ENCODE data around the gene BICC1.

Gene BICC1

GRCh38 chr10:58796242-58796641 is 283.6 kb downstream of the BICC1 start:
- H3K4me1 ChIP-seq (ENCODE audit: control insufficient read depth in 1 of 2, insufficient read depth in 2 of 2, low read length in 2 of 2), result no peaks in the 10 kb centered on the region
- H3K36me3 ChIP-seq (ENCODE audit: control insufficient read depth in 1 of 2, insufficient read depth in 2 of 2, low read length in 2 of 2), result no peaks in the 10 kb centered on the region
- H3K9me3 ChIP-seq (ENCODE audit: control insufficient read depth in 1 of 2, low read length in 2 of 2), result no peaks in the 10 kb centered on the region
- no peak overlapping the region for H3K9ac ChIP-seq (ENCODE audit: low read depth in 1 of 2, low read length in 2 of 2)
- no peak overlapping the region for H3K4me3 ChIP-seq (ENCODE audit: low read depth in 1 of 2, low read length in 2 of 2)
- no peaks in the 10 kb centered on the region for H3K27me3 ChIP-seq (ENCODE audit: control insufficient read depth in 1 of 2, insufficient read depth in 2 of 2, low read length in 2 of 2)
- H3K27ac ChIP-seq (ENCODE audit: low read depth, low read length), result no peak overlapping the region

- Histone ChIP-seq H3K27ac (ENCODE audit: low read depth, low read length) (no peak overlapping the region), H3K27me3 (ENCODE audit: control insufficient read depth in 1 of 2, insufficient read depth in 2 of 2, low read length in 2 of 2) (no peaks in the 10 kb centered on the region), H3K9ac (ENCODE audit: low read depth in 1 of 2, low read length in 2 of 2) (no peak overlapping the region), H3K36me3 (ENCODE audit: control insufficient read depth in 1 of 2, insufficient read depth in 2 of 2, low read length in 2 of 2) (no peaks in the 10 kb centered on the region), H3K9me3 (ENCODE audit: control insufficient read depth in 1 of 2, low read length in 2 of 2) (no peaks in the 10 kb centered on the region), H3K4me1 (ENCODE audit: control insufficient read depth in 1 of 2, insufficient read depth in 2 of 2, low read length in 2 of 2) (no peaks in the 10 kb centered on the region), H3K4me3 (ENCODE audit: low read depth in 1 of 2, low read length in 2 of 2) (no peak overlapping the region)
Measured at GRCh38 chr10:58796824-58797223, 284.2 kb downstream of the BICC1 start.

- Histone ChIP-seq H3K27me3 (ENCODE audit: control insufficient read depth in 1 of 2, insufficient read depth in 2 of 2, low read length in 2 of 2) (no peaks in the 10 kb centered on the region), H3K9ac (ENCODE audit: low read depth in 1 of 2, low read length in 2 of 2) (no peak overlapping the region), H3K4me1 (ENCODE audit: control insufficient read depth in 1 of 2, insufficient read depth in 2 of 2, low read length in 2 of 2) (no peaks in the 10 kb centered on the region), H3K36me3 (ENCODE audit: control insufficient read depth in 1 of 2, insufficient read depth in 2 of 2, low read length in 2 of 2) (no peaks in the 10 kb centered on the region), H3K4me3 (ENCODE audit: low read depth in 1 of 2, low read length in 2 of 2) (no peak overlapping the region), H3K9me3 (ENCODE audit: control insufficient read depth in 1 of 2, low read length in 2 of 2) (no peaks in the 10 kb centered on the region), H3K27ac (ENCODE audit: low read depth, low read length) (no peak overlapping the region)
Measured at GRCh38 chr10:58797356-58797755, 284.7 kb downstream of the BICC1 start.

GRCh38 chr10:58802047-58802446 is 289.4 kb downstream of the BICC1 start:
- Histone ChIP-seq H3K36me3 (ENCODE audit: control insufficient read depth in 1 of 2, insufficient read depth in 2 of 2, low read length in 2 of 2) (no peaks in the 10 kb centered on the region), H3K4me3 (ENCODE audit: low read depth in 1 of 2, low read length in 2 of 2) (no peak overlapping the region), H3K27me3 (ENCODE audit: control insufficient read depth in 1 of 2, insufficient read depth in 2 of 2, low read length in 2 of 2) (no peaks in the 10 kb centered on the region), H3K4me1 (ENCODE audit: control insufficient read depth in 1 of 2, insufficient read depth in 2 of 2, low read length in 2 of 2) (no peaks in the 10 kb centered on the region), H3K9me3 (ENCODE audit: control insufficient read depth in 1 of 2, low read length in 2 of 2) (no peaks in the 10 kb centered on the region), H3K27ac (ENCODE audit: low read depth, low read length) (no peak overlapping the region), H3K9ac (ENCODE audit: low read depth in 1 of 2, low read length in 2 of 2) (no peak overlapping the region)

GRCh38 chr10:58806323-58806722 is 293.7 kb downstream of the BICC1 start:
- H3K9me3 ChIP-seq (ENCODE audit: control insufficient read depth in 1 of 2, low read length in 2 of 2), result no peaks in the 10 kb centered on the region
- H3K36me3 ChIP-seq (ENCODE audit: control insufficient read depth in 1 of 2, insufficient read depth in 2 of 2, low read length in 2 of 2), result no peaks in the 10 kb centered on the region
- H3K4me3 ChIP-seq (ENCODE audit: low read depth in 1 of 2, low read length in 2 of 2), result no peak overlapping the region
- H3K27me3 ChIP-seq (ENCODE audit: control insufficient read depth in 1 of 2, insufficient read depth in 2 of 2, low read length in 2 of 2), result no peaks in the 10 kb centered on the region
- H3K9ac ChIP-seq (ENCODE audit: low read depth in 1 of 2, low read length in 2 of 2), result no peak overlapping the region
- no peaks in the 10 kb centered on the region for H3K4me1 ChIP-seq (ENCODE audit: control insufficient read depth in 1 of 2, insufficient read depth in 2 of 2, low read length in 2 of 2)
- no peak overlapping the region for H3K27ac ChIP-seq (ENCODE audit: low read depth, low read length)

GRCh38 chr10:58806970-58807628 is 294.4 kb downstream of the BICC1 start:
- H3K27ac ChIP-seq (ENCODE audit: low read depth, low read length), result no peak overlapping the region
- no peak overlapping the region for H3K4me3 ChIP-seq (ENCODE audit: low read depth in 1 of 2, low read length in 2 of 2)
- H3K36me3 ChIP-seq (ENCODE audit: control insufficient read depth in 1 of 2, insufficient read depth in 2 of 2, low read length in 2 of 2), result no peaks in the 10 kb centered on the region
- no peaks in the 10 kb centered on the region for H3K27me3 ChIP-seq (ENCODE audit: control insufficient read depth in 1 of 2, insufficient read depth in 2 of 2, low read length in 2 of 2)
- no peaks in the 10 kb centered on the region for H3K4me1 ChIP-seq (ENCODE audit: control insufficient read depth in 1 of 2, insufficient read depth in 2 of 2, low read length in 2 of 2)
- no peak overlapping the region for H3K9ac ChIP-seq (ENCODE audit: low read depth in 1 of 2, low read length in 2 of 2)
- no peaks in the 10 kb centered on the region for H3K9me3 ChIP-seq (ENCODE audit: control insufficient read depth in 1 of 2, low read length in 2 of 2)

GRCh38 chr10:58807629-58808022 is 295.0 kb downstream of the BICC1 start:
- Histone ChIP-seq H3K9me3 (ENCODE audit: control insufficient read depth in 1 of 2, low read length in 2 of 2) (no peaks in the 10 kb centered on the region), H3K27ac (ENCODE audit: low read depth, low read length) (no peak overlapping the region), H3K9ac (ENCODE audit: low read depth in 1 of 2, low read length in 2 of 2) (no peak overlapping the region)

GRCh38 chr10:58810751-58811150 is 298.1 kb downstream of the BICC1 start:
- no peaks in the 10 kb centered on the region for H3K36me3 ChIP-seq (ENCODE audit: control insufficient read depth in 1 of 2, insufficient read depth in 2 of 2, low read length in 2 of 2)
- no peaks in the 10 kb centered on the region for H3K9me3 ChIP-seq (ENCODE audit: control insufficient read depth in 1 of 2, low read length in 2 of 2)
- H3K27me3 ChIP-seq (ENCODE audit: control insufficient read depth in 1 of 2, insufficient read depth in 2 of 2, low read length in 2 of 2), result no peaks in the 10 kb centered on the region
- H3K27ac ChIP-seq (ENCODE audit: low read depth, low read length), result no peak overlapping the region
- H3K9ac ChIP-seq (ENCODE audit: low read depth in 1 of 2, low read length in 2 of 2), result no peak overlapping the region
- H3K4me1 ChIP-seq (ENCODE audit: control insufficient read depth in 1 of 2, insufficient read depth in 2 of 2, low read length in 2 of 2), result no peaks in the 10 kb centered on the region
- no peak overlapping the region for H3K4me3 ChIP-seq (ENCODE audit: low read depth in 1 of 2, low read length in 2 of 2)

More at GRCh38 chr10:58807629-58808022, 295.0 kb downstream of the BICC1 start:
- H3K27me3 ChIP-seq (ENCODE audit: control insufficient read depth in 1 of 2, insufficient read depth in 2 of 2, low read length in 2 of 2), result no peaks in the 10 kb centered on the region
- no peaks in the 10 kb centered on the region for H3K4me1 ChIP-seq (ENCODE audit: control insufficient read depth in 1 of 2, insufficient read depth in 2 of 2, low read length in 2 of 2)
- no peaks in the 10 kb centered on the region for H3K36me3 ChIP-seq (ENCODE audit: control insufficient read depth in 1 of 2, insufficient read depth in 2 of 2, low read length in 2 of 2)
- no peak overlapping the region for H3K4me3 ChIP-seq (ENCODE audit: low read depth in 1 of 2, low read length in 2 of 2)

GRCh38 chr10:58813573-58813972 is 300.9 kb downstream of the BICC1 start:
- Histone ChIP-seq H3K4me1 (ENCODE audit: control insufficient read depth in 1 of 2, insufficient read depth in 2 of 2, low read length in 2 of 2) (no peaks in the 10 kb centered on the region), H3K4me3 (ENCODE audit: low read depth in 1 of 2, low read length in 2 of 2) (no peak overlapping the region), H3K36me3 (ENCODE audit: control insufficient read depth in 1 of 2, insufficient read depth in 2 of 2, low read length in 2 of 2) (no peaks in the 10 kb centered on the region), H3K27me3 (ENCODE audit: control insufficient read depth in 1 of 2, insufficient read depth in 2 of 2, low read length in 2 of 2) (no peaks in the 10 kb centered on the region), H3K27ac (ENCODE audit: low read depth, low read length) (no peak overlapping the region), H3K9me3 (ENCODE audit: control insufficient read depth in 1 of 2, low read length in 2 of 2) (no peaks in the 10 kb centered on the region), H3K9ac (ENCODE audit: low read depth in 1 of 2, low read length in 2 of 2) (no peak overlapping the region)

GRCh38 chr10:58817201-58817846 is 304.7 kb downstream of the BICC1 start:
- no peak overlapping the region for H3K27ac ChIP-seq (ENCODE audit: low read depth, low read length)
- no peaks in the 10 kb centered on the region for H3K4me1 ChIP-seq (ENCODE audit: control insufficient read depth in 1 of 2, insufficient read depth in 2 of 2, low read length in 2 of 2)
- no peaks in the 10 kb centered on the region for H3K9me3 ChIP-seq (ENCODE audit: control insufficient read depth in 1 of 2, low read length in 2 of 2)
- H3K9ac ChIP-seq (ENCODE audit: low read depth in 1 of 2, low read length in 2 of 2), result no peak overlapping the region
- H3K27me3 ChIP-seq (ENCODE audit: control insufficient read depth in 1 of 2, insufficient read depth in 2 of 2, low read length in 2 of 2), result no peaks in the 10 kb centered on the region
- no peaks in the 10 kb centered on the region for H3K36me3 ChIP-seq (ENCODE audit: control insufficient read depth in 1 of 2, insufficient read depth in 2 of 2, low read length in 2 of 2)
- H3K4me3 ChIP-seq (ENCODE audit: low read depth in 1 of 2, low read length in 2 of 2), result no peak overlapping the region

Data from duodenal mucosa (tissue), 2 donors.